Adrenal gland (tissue), 12 donors: Measurements from ENCODE around the gene TMOD4. TPM values are rescaled to one million over a fixed set of nuclear protein-coding genes. Genes with fewer than 3 reads are reported as not detected.

Experiments
- DNase-seq, 7 donors: peaks; one replicate each; pipeline ENCODE4 v3.0.0-alpha.2; 2019 to 2020
- H3K27ac ChIP-seq, 5 donors: fragments of 200-600 bp; sonication (generic) in 4 of 5; 1 replicate in 3 of 5; 2 replicates in 2 of 5; pipeline versions ENCODE4 v1.5.1 to v1.8.0; 2016 to 2020; ENCODE audit warnings: mild to moderate bottlenecking in 1 of 5
- H3K27me3 ChIP-seq: fragments of 200-600 bp; 2 replicates; pipeline ENCODE4 v1.8.0; 2021
- H3K36me3 ChIP-seq, 2 donors: fragments of 200-600 bp; replicated peaks in 1 of 2; 1 replicate in 1 of 2; 2 replicates in 1 of 2; pipeline versions ENCODE4 v1.5.1 to v1.8.0; 2018 to 2022
- H3K4me1 ChIP-seq, 2 donors: fragments of 200-600 bp; replicated peaks in 1 of 2; 1 replicate in 1 of 2; 2 replicates in 1 of 2; pipeline versions ENCODE4 v1.5.1 to v1.8.0; 2018 to 2021
- H3K4me3 ChIP-seq, 4 donors: fragments of 200-600 bp; sonication (generic) in 3 of 4; one replicate each; pipeline ENCODE4 v1.5.1; 2016 to 2018
- H3K9me3 ChIP-seq, 3 donors: fragments of 200-600 bp; sonication (generic) in 1 of 3; replicated peaks in 1 of 3; 1 replicate in 2 of 3; 2 replicates in 1 of 3; pipeline versions ENCODE4 v1.5.1 to v1.8.0; 2016 to 2021
- CTCF ChIP-seq, 6 experiments: fragments of 450-650 bp in 4 of 6; fragments of 200-600 bp in 2 of 6; sonication (generic) in 1 of 6; IDR thresholded peaks; 1 replicate in 5 of 6; 2 replicates in 1 of 6; pipeline versions ENCODE4 v1.5.1 to v1.8.0; 2016 to 2021; ENCODE audit warnings: antibody characterized with exemption in 6 of 6, mild to moderate bottlenecking in 2 of 6, moderate library complexity in 1 of 6
- POLR2A ChIP-seq, 2 donors: fragments of 450-650 bp; IDR thresholded peaks; one replicate each; pipeline ENCODE4 v1.6.1; 2017; ENCODE audit warnings: antibody characterized with exemption in 2 of 2, mild to moderate bottlenecking in 2 of 2, moderate library complexity in 1 of 2
- WGBS, 4 donors: extraction: QIAGEN DNeasy Blood & Tissue Kit in 2 of 4; methylation state at CpG; one replicate each; pipeline versions ENCODE4 v1.1.5 to v1.1.7; 2013 to 2017; 5-methylcytosine and 5-hydroxymethylcytosine counted together
- intact Hi-C, 2 donors: fragments of 100-400 bp; cut with DNase I; formaldehyde crosslinking; loops; one replicate each; pipeline versions ENCODE4 v1.14.1 to v1.15.0; 2022 to 2023
- polyA plus RNA-seq, 3 donors: library from polyadenylated mRNA; stranded (reverse); fragments of 200-250 nt in 2 of 3; fragments of 350-450 nt in 1 of 3; fragmentation: Illumina TruSeq in 1 of 3; extraction: RNeasy Lipid Tissue Mini Kit (QIAGEN cat#74804) in 1 of 3; gene quantifications; one replicate each; pipeline ENCODE4 v1.2.3, GENCODE V29; 2013 to 2014
- total RNA-seq, 9 donors: library from RNA; depleted of rRNA in 4 of 9; stranded (reverse); fragments of >200 nt in 4 of 9; fragments of 120-200 nt in 1 of 9; fragmentation: NEBNext Ultra II Directional in 1 of 9; extraction: Animal tissue kit (Norgen Biotek cat#: 25700) in 1 of 9; gene quantifications; one replicate each; pipeline versions ENCODE4 v1.1.0 to v1.2.4, GENCODE V29; 2013 to 2023
- donor health status: healthy with polysubstance abuse.
- donor health status: Bipolar disorder and iron deficiency.
- donor health status: DM: yes; HTN: yes; CAD: no.
- donor health status: DM: no; HTN: no; CAD: no.
- donor health status: DM: no; HTN: no; CAD: no.
- donor health status: DM: yes; HTN: yes; CAD: no.

The TMOD4 gene
- total and polyA plus RNA-seq, 12 donors, result 0.28 to 1.2 (median 0.84) TPM; not detected in 7

- no peaks in the 10 kb centered on the region for H3K9me3 ChIP-seq
- H3K27ac ChIP-seq, result peak overlapping the region in 4 of 5 donors; percentile 45 to 83 (median 74)
- H3K4me3 ChIP-seq, result peak overlapping the region; percentile 20 to 75 (median 69)
- no peak for TF ChIP-seq CTCF (IDR thresholded peaks at IDR 0.05)
- no peak for TF ChIP-seq POLR2A (IDR thresholded peaks at IDR 0.05)
- DNase-seq, result peak in 2 of 7 donors; percentile 29 to 40
- H3K27me3 ChIP-seq, result no peaks in the 10 kb centered on the region
- WGBS, 4 donors, result 2 to 5% (median 4%) methylated on average over 15 of the region's 15 CpGs
- peaks cover 14 to 22% of the 10 kb centered on the region in 2 donors for H3K4me1 ChIP-seq
- intact Hi-C loops, result no loop called here
- peaks cover 0 to 46% of the 10 kb centered on the region in 2 donors for H3K36me3 ChIP-seq
Observed at GRCh38 chr1:151166505-151166956, 9.2 kb downstream of the TMOD4 start.

GRCh38 chr1:151165738-151166504 lies 9.9 kb downstream of the TMOD4 start, which contains the start of the genes LYSMD1 and SCNM1:
LYSMD1 (minus strand) TSS chr1:151165902; CDS start chr1:151165258, 644 bp downstream.
SCNM1 (plus strand) TSS chr1:151166144; CDS start chr1:151166153, 9 bp downstream.
- peak; percentile 97 to 99 (median 98) for DNase-seq
- Histone ChIP-seq H3K9me3 (no peaks in the 10 kb centered on the region), H3K4me3 (peak within 1 kb of the TSS; percentile 43 to 75 (median 69)), H3K27me3 (no peaks in the 10 kb centered on the region), H3K36me3 (peaks cover 0 to 46% of the 10 kb centered on the region in 2 donors), H3K4me1 (peaks cover 14 to 22% of the 10 kb centered on the region in 2 donors), H3K27ac (peak within 1 kb of the TSS; percentile 58 to 89 (median 65))
- intact Hi-C loops, result no loop called here
- 0 to 1% (median 0%) methylated on average over 32 to 38 of the region's 38 CpGs for WGBS, 4 donors
- TF ChIP-seq CTCF (IDR thresholded peaks at IDR 0.05), result peak in 5 of 6 experiments; percentile 14 to 45 (median 36)
- peak in 1 of 2 donors; percentile 43 for TF ChIP-seq POLR2A (IDR thresholded peaks at IDR 0.05)

- Histone ChIP-seq H3K9me3 (no peaks in the 10 kb centered on the region), H3K4me1 (peaks cover 14 to 22% of the 10 kb centered on the region in 2 donors), H3K36me3 (peaks cover 0 to 48% of the 10 kb centered on the region in 2 donors), H3K27me3 (no peaks in the 10 kb centered on the region), H3K27ac (peak overlapping the region; percentile 58 to 89 (median 65)), H3K4me3 (peak overlapping the region; percentile 36 to 75 (median 56))
- TF ChIP-seq POLR2A (IDR thresholded peaks at IDR 0.05) (no peak), CTCF (IDR thresholded peaks at IDR 0.05) (no peak)
- WGBS, 4 donors, result 1 to 9% (median 7%) methylated on average over 9 to 15 of the region's 15 CpGs
- intact Hi-C loops, result no loop called here
- DNase-seq, result peak; percentile 49 to 80 (median 57)
Observed at GRCh38 chr1:151165281-151165737, 10.5 kb downstream of the TMOD4 start.

- Histone ChIP-seq H3K9me3 (no peaks in the 10 kb centered on the region), H3K27ac (peak overlapping the region; percentile 58 to 89 (median 65)), H3K4me3 (peak overlapping the region in 3 of 4 donors; percentile 36 to 75 (median 69)), H3K4me1 (peaks cover 14 to 22% of the 10 kb centered on the region in 2 donors), H3K36me3 (peaks cover 0 to 46% of the 10 kb centered on the region in 2 donors), H3K27me3 (no peaks in the 10 kb centered on the region)
- intact Hi-C loops, result no loop called here
- TF ChIP-seq CTCF (IDR thresholded peaks at IDR 0.05) (no peak), POLR2A (IDR thresholded peaks at IDR 0.05) (peak in 1 of 2 donors; percentile 9)
- 14 to 31% (median 21%) methylated on average over 11 of the region's 11 CpGs for WGBS, 4 donors
- DNase-seq, result no peak
Observed at GRCh38 chr1:151164732-151165280, 11.0 kb downstream of the TMOD4 start.
